T-helper 1 cell (primary cell): ENCODE measurements around the gene SF1.

Experiments used
- DNase-seq, 5 donors: peaks; one replicate each; pipeline ENCODE4 v3.0.0-alpha.2; 2012 to 2020

SF1 gene

GRCh38 chr11:64745189-64745520 lies 33.2 kb downstream of the SF1 start:
- peak; percentile 70 to 91 (median 79) for DNase-seq

- DNase-seq, result peak in 3 of 5 donors; percentile 33 to 59 (median 41)
Observed at GRCh38 chr11:64744544-64745188, 33.7 kb downstream of the SF1 start.

- DNase-seq, result peak; percentile 75 to 86 (median 83)
Observed at GRCh38 chr11:64743591-64744543, 34.5 kb downstream of the SF1 start, which contains the start of gene RASGRP2. TSS of gene RASGRP2 (minus strand) at chr11:64744142. CDS start at chr11:64742866, 1,276 bp downstream.

- DNase-seq, result peak; percentile 48 to 75 (median 69)
Observed at GRCh38 chr11:64742889-64743590, 35.3 kb downstream of the SF1 start.

- no peak for DNase-seq
Observed at GRCh38 chr11:64742087-64742888, 36.1 kb downstream of the SF1 start.

GRCh38 chr11:64741375-64742086 lies 36.8 kb downstream of the SF1 start:
- no peak for DNase-seq

GRCh38 chr11:64739871-64740270 lies 38.5 kb downstream of the SF1 start:
- DNase-seq, result no peak

GRCh38 chr11:64736654-64737053 lies 41.7 kb downstream of the SF1 start:
- DNase-seq, result no peak

GRCh38 chr11:64735725-64736259 lies 42.5 kb downstream of the SF1 start:
- no peak for DNase-seq

- no peak for DNase-seq
Observed at GRCh38 chr11:64734811-64735724, 43.3 kb downstream of the SF1 start.

GRCh38 chr11:64731601-64732000 lies 46.7 kb downstream of the SF1 start:
- no peak for DNase-seq

- DNase-seq, result peak in 1 of 5 donors; percentile 17
Observed at GRCh38 chr11:64729851-64730382, 48.4 kb downstream of the SF1 start.

GRCh38 chr11:64728757-64729365 lies 49.5 kb downstream of the SF1 start:
- DNase-seq, result peak in 1 of 5 donors; percentile 3

GRCh38 chr11:64726867-64727530 lies 51.3 kb downstream of the SF1 start:
- no peak for DNase-seq

- peak in 1 of 5 donors; percentile 3 for DNase-seq
Observed at GRCh38 chr11:64726211-64726641, 52.1 kb downstream of the SF1 start.

GRCh38 chr11:64724863-64725532 lies 53.3 kb downstream of the SF1 start:
- DNase-seq, result peak in 1 of 5 donors; percentile 5

GRCh38 chr11:64723907-64724862 lies 54.2 kb downstream of the SF1 start:
- DNase-seq, result peak in 1 of 5 donors; percentile 8
